Activated naive CD8-positive, alpha-beta T cell treated with anti-CD3 and anti-CD28 coated beads, Interleukin-2, amount 50 U/mL, for 24 hours (primary cell): ENCODE results near the gene SMIM21.

Experiments used
- ATAC-seq: fragments of 150-1000 bp; cut with Tn5 transposase; one replicate; pipeline ENCODE4 v1.10.0; 2021
- DNase-seq: peaks from one replicate; pipeline ENCODE4 v3.0.0; 2021
- H3K27ac Mint-ChIP-seq: one replicate; pipeline ENCODE4 v1.8.0; 2021; ENCODE audit warnings: mild to moderate bottlenecking, mixed read lengths
- H3K27me3 Mint-ChIP-seq: one replicate; pipeline ENCODE4 v1.8.0; 2021; ENCODE audit warnings: mixed read lengths
- H3K36me3 Mint-ChIP-seq: one replicate; pipeline ENCODE4 v1.8.0; 2021; ENCODE audit warnings: low read depth, mixed read lengths
- H3K4me1 Mint-ChIP-seq: one replicate; pipeline ENCODE4 v1.8.0; 2021; ENCODE audit warnings: mixed read lengths
- H3K4me3 Mint-ChIP-seq: one replicate; pipeline ENCODE4 v1.8.0; 2021; ENCODE audit warnings: mild to moderate bottlenecking, moderate library complexity, mixed read lengths
- H3K9me3 Mint-ChIP-seq: one replicate; pipeline ENCODE4 v1.8.0; 2021; ENCODE audit warnings: mixed read lengths

SMIM21 gene

GRCh38 chr18:75427603-75428002 lies at the start of gene SMIM21:
Gene SMIM21 (minus strand): TSS chr18:75427703. CDS start chr18:75427563, 140 bp downstream.
- Mint-ChIP-seq H3K4me1 (no peaks in the 10 kb centered on the region), H3K27ac (no peak within 1 kb of the TSS), H3K9me3 (no peaks in the 10 kb centered on the region), H3K4me3 (no peak within 1 kb of the TSS), H3K36me3 (no peaks in the 10 kb centered on the region), H3K27me3 (peaks cover 2% of the 10 kb centered on the region)
- DNase-seq, result no peak
- ATAC-seq, result no peak

GRCh38 chr18:75475228-75475627 lies 47.7 kb upstream of the SMIM21 start:
- no peak for DNase-seq
- ATAC-seq, result no peak
- Mint-ChIP-seq H3K27me3 (peaks cover 1% of the 10 kb centered on the region), H3K9me3 (no peaks in the 10 kb centered on the region), H3K4me3 (no peak overlapping the region), H3K36me3 (no peaks in the 10 kb centered on the region), H3K27ac (no peak overlapping the region), H3K4me1 (no peaks in the 10 kb centered on the region)

GRCh38 chr18:75474332-75474731 lies 46.8 kb upstream of the SMIM21 start:
- no peak overlapping the region for H3K27ac Mint-ChIP-seq
- H3K4me3 Mint-ChIP-seq, result no peak overlapping the region
- no peak for DNase-seq
- no peaks in the 10 kb centered on the region for H3K36me3 Mint-ChIP-seq
- H3K9me3 Mint-ChIP-seq, result no peaks in the 10 kb centered on the region
- no peaks in the 10 kb centered on the region for H3K4me1 Mint-ChIP-seq
- peaks cover 1% of the 10 kb centered on the region for H3K27me3 Mint-ChIP-seq
- ATAC-seq, result no peak

GRCh38 chr18:75473316-75473715 lies 45.8 kb upstream of the SMIM21 start:
- Mint-ChIP-seq H3K36me3 (no peaks in the 10 kb centered on the region), H3K4me3 (no peak overlapping the region), H3K4me1 (no peaks in the 10 kb centered on the region), H3K27me3 (peaks cover 1% of the 10 kb centered on the region), H3K9me3 (no peaks in the 10 kb centered on the region), H3K27ac (no peak overlapping the region)
- ATAC-seq (no peak), DNase-seq (no peak)

GRCh38 chr18:75472906-75473305 lies 45.4 kb upstream of the SMIM21 start:
- H3K4me3 Mint-ChIP-seq, result no peak overlapping the region
- H3K36me3 Mint-ChIP-seq, result no peaks in the 10 kb centered on the region
- DNase-seq, result no peak
- H3K9me3 Mint-ChIP-seq, result no peaks in the 10 kb centered on the region
- no peaks in the 10 kb centered on the region for H3K4me1 Mint-ChIP-seq
- no peak for ATAC-seq
- peaks cover 1% of the 10 kb centered on the region for H3K27me3 Mint-ChIP-seq
- H3K27ac Mint-ChIP-seq, result no peak overlapping the region

- H3K36me3 Mint-ChIP-seq, result no peaks in the 10 kb centered on the region
- no peak overlapping the region for H3K4me3 Mint-ChIP-seq
- H3K27me3 Mint-ChIP-seq, result peaks cover 1% of the 10 kb centered on the region
- no peaks in the 10 kb centered on the region for H3K9me3 Mint-ChIP-seq
- H3K27ac Mint-ChIP-seq, result no peak overlapping the region
- no peak for ATAC-seq
- H3K4me1 Mint-ChIP-seq, result no peaks in the 10 kb centered on the region
- DNase-seq, result no peak
Observed at GRCh38 chr18:75472396-75472795, 44.9 kb upstream of the SMIM21 start.

- H3K9me3 Mint-ChIP-seq, result no peaks in the 10 kb centered on the region
- no peak for DNase-seq
- no peaks in the 10 kb centered on the region for H3K4me1 Mint-ChIP-seq
- no peak overlapping the region for H3K27ac Mint-ChIP-seq
- no peaks in the 10 kb centered on the region for H3K36me3 Mint-ChIP-seq
- peaks cover 1% of the 10 kb centered on the region for H3K27me3 Mint-ChIP-seq
- H3K4me3 Mint-ChIP-seq, result no peak overlapping the region
- ATAC-seq, result no peak
Observed at GRCh38 chr18:75471850-75472249, 44.3 kb upstream of the SMIM21 start.

GRCh38 chr18:75467851-75468250 lies 40.3 kb upstream of the SMIM21 start:
- ATAC-seq, result no peak
- DNase-seq, result no peak
- no peak overlapping the region for H3K27ac Mint-ChIP-seq
- H3K27me3 Mint-ChIP-seq, result peaks cover 1% of the 10 kb centered on the region
- no peaks in the 10 kb centered on the region for H3K36me3 Mint-ChIP-seq
- H3K9me3 Mint-ChIP-seq, result no peaks in the 10 kb centered on the region
- no peak overlapping the region for H3K4me3 Mint-ChIP-seq
- H3K4me1 Mint-ChIP-seq, result no peaks in the 10 kb centered on the region

- no peaks in the 10 kb centered on the region for H3K27me3 Mint-ChIP-seq
- H3K9me3 Mint-ChIP-seq, result no peaks in the 10 kb centered on the region
- no peak for DNase-seq
- H3K4me3 Mint-ChIP-seq, result no peak overlapping the region
- no peak overlapping the region for H3K27ac Mint-ChIP-seq
- no peaks in the 10 kb centered on the region for H3K36me3 Mint-ChIP-seq
- ATAC-seq, result no peak
- no peaks in the 10 kb centered on the region for H3K4me1 Mint-ChIP-seq
Observed at GRCh38 chr18:75467281-75467795, 39.8 kb upstream of the SMIM21 start.

- Mint-ChIP-seq H3K36me3 (no peaks in the 10 kb centered on the region), H3K27me3 (peaks cover 5% of the 10 kb centered on the region), H3K9me3 (peaks cover 2% of the 10 kb centered on the region), H3K4me3 (no peak overlapping the region), H3K27ac (no peak overlapping the region), H3K4me1 (no peaks in the 10 kb centered on the region)
- ATAC-seq (no peak), DNase-seq (no peak)
Observed at GRCh38 chr18:75464356-75464755, 36.9 kb upstream of the SMIM21 start.

GRCh38 chr18:75462178-75462832 lies 34.8 kb upstream of the SMIM21 start:
- Mint-ChIP-seq H3K4me3 (no peak overlapping the region), H3K9me3 (peaks cover 18% of the 10 kb centered on the region), H3K36me3 (no peaks in the 10 kb centered on the region), H3K4me1 (no peaks in the 10 kb centered on the region), H3K27ac (no peak overlapping the region), H3K27me3 (peaks cover 16% of the 10 kb centered on the region)
- DNase-seq, result no peak
- ATAC-seq, result no peak

- ATAC-seq (no peak), DNase-seq (peak; percentile 10)
- Mint-ChIP-seq H3K9me3 (peaks cover 18% of the 10 kb centered on the region), H3K36me3 (peaks cover 2% of the 10 kb centered on the region), H3K27ac (no peak overlapping the region), H3K4me3 (peak overlapping the region; percentile 52), H3K27me3 (peaks cover 50% of the 10 kb centered on the region), H3K4me1 (peaks cover 10% of the 10 kb centered on the region)
Observed at GRCh38 chr18:75456199-75456631, 28.7 kb upstream of the SMIM21 start.

- ATAC-seq (peak; percentile 40), DNase-seq (peak; percentile 10)
- peaks cover 10% of the 10 kb centered on the region for H3K4me1 Mint-ChIP-seq
- peak overlapping the region; percentile 57 for H3K4me3 Mint-ChIP-seq
- no peak overlapping the region for H3K27ac Mint-ChIP-seq
- H3K36me3 Mint-ChIP-seq, result peaks cover 2% of the 10 kb centered on the region
- peaks cover 18% of the 10 kb centered on the region for H3K9me3 Mint-ChIP-seq
- H3K27me3 Mint-ChIP-seq, result peaks cover 53% of the 10 kb centered on the region
Observed at GRCh38 chr18:75455249-75456198, 28.0 kb upstream of the SMIM21 start.

- H3K4me3 Mint-ChIP-seq, result no peak overlapping the region
- H3K4me1 Mint-ChIP-seq, result peaks cover 10% of the 10 kb centered on the region
Observed at GRCh38 chr18:75454022-75454795, 26.7 kb upstream of the SMIM21 start.

More at GRCh38 chr18:75454022-75454795, 26.7 kb upstream of the SMIM21 start:
- DNase-seq, result no peak
- no peak for ATAC-seq
- peaks cover 2% of the 10 kb centered on the region for H3K36me3 Mint-ChIP-seq
- no peak overlapping the region for H3K27ac Mint-ChIP-seq
- peaks cover 16% of the 10 kb centered on the region for H3K9me3 Mint-ChIP-seq
- H3K27me3 Mint-ChIP-seq, result peaks cover 52% of the 10 kb centered on the region
